Naive B cell (primary cell): ENCODE data around the gene ZNF213. TPM values are rescaled to one million over a fixed set of nuclear protein-coding genes. Genes with fewer than 3 reads are reported as not detected.
"Not testable (repeated sequence)": the region's sequence is repeated elsewhere in the genome, so short reads cannot be mapped to it uniquely, and the experiment has no call there.

ENCODE experiments used
- ATAC-seq, 2 donors: fragments of 150-1000 bp; cut with Tn5 transposase; 2 replicates each; pipeline ENCODE4 v1.10.0; 2021; ENCODE audit warnings: low read depth in 2 of 2, mild to moderate bottlenecking in 2 of 2, moderate library complexity in 2 of 2
- DNase-seq: peaks from one replicate; pipeline ENCODE4 v3.0.0; 2022
- H3K27ac Mint-ChIP-seq, 6 donors: one replicate each; pipeline ENCODE4 v1.8.0; 2020 to 2022; ENCODE audit warnings: mild to moderate bottlenecking in 6 of 6, mixed read lengths in 6 of 6, moderate library complexity in 5 of 6, inconsistent platforms in 2 of 6
- H3K27me3 Mint-ChIP-seq, 3 donors: one replicate each; pipeline ENCODE4 v1.8.0; 2021 to 2022; ENCODE audit warnings: mixed read lengths in 3 of 3, mild to moderate bottlenecking in 1 of 3
- H3K36me3 Mint-ChIP-seq, 2 donors: one replicate each; pipeline ENCODE4 v1.8.0; 2020 to 2022; ENCODE audit warnings: mixed read lengths in 2 of 2, inconsistent platforms in 1 of 2, mild to moderate bottlenecking in 1 of 2
- H3K4me1 Mint-ChIP-seq, 3 donors: one replicate each; pipeline ENCODE4 v1.8.0; 2020 to 2022; ENCODE audit warnings: mixed read lengths in 3 of 3, inconsistent platforms in 1 of 3, mild to moderate bottlenecking in 1 of 3, moderate library complexity in 1 of 3
- H3K4me3 Mint-ChIP-seq, 8 donors: one replicate each; pipeline ENCODE4 v1.8.0; 2020 to 2022; ENCODE audit warnings: mild to moderate bottlenecking in 8 of 8, mixed read lengths in 8 of 8, moderate library complexity in 8 of 8, inconsistent platforms in 2 of 8
- H3K9me3 Mint-ChIP-seq, 7 donors: one replicate each; pipeline ENCODE4 v1.8.0; 2020 to 2022; ENCODE audit warnings: mixed read lengths in 7 of 7, mild to moderate bottlenecking in 5 of 7, inconsistent platforms in 2 of 7, moderate library complexity in 1 of 7
- polyA plus RNA-seq, 6 donors: library from polyadenylated mRNA; unstranded; fragments of 300-500 nt; fragmentation: Illumina TruSeq; gene quantifications; one replicate each; pipeline ENCODE4 v1.2.3, GENCODE V29; 2021; ENCODE audit warnings: low read depth in 6 of 6

Gene ZNF213
- polyA plus RNA-seq, 6 donors from 2014 or later = 0.38 to 2.7 (median 1.6) TPM; not detected in 1

- H3K4me3 Mint-ChIP-seq = peak overlapping the region in 3 of 8 donors; percentile 29 to 78 (median 47)
- H3K36me3 Mint-ChIP-seq = no peaks in the 10 kb centered on the region
- peaks cover 8 to 16% (median 13%) of the 10 kb centered on the region in 3 donors for H3K4me1 Mint-ChIP-seq
- H3K27ac Mint-ChIP-seq = no peak overlapping the region
- peaks cover 0 to 34% (median 11%) of the 10 kb centered on the region in 3 donors for H3K27me3 Mint-ChIP-seq
- DNase-seq (no peak), ATAC-seq (no peak)
- H3K9me3 Mint-ChIP-seq = no peaks in the 10 kb centered on the region
These were observed 29.5 kb downstream of the ZNF213 start for GRCh38 chr16:3164121-3164991.

- no peaks in the 10 kb centered on the region for H3K9me3 Mint-ChIP-seq
- H3K27ac Mint-ChIP-seq = peak overlapping the region in 5 of 6 donors; percentile 25 to 93 (median 80)
- DNase-seq (no peak), ATAC-seq (no peak)
- peak overlapping the region; percentile 58 to 83 (median 75) for H3K4me3 Mint-ChIP-seq
- peaks cover 0 to 41% (median 13%) of the 10 kb centered on the region in 3 donors for H3K27me3 Mint-ChIP-seq
- H3K4me1 Mint-ChIP-seq = peaks cover 5 to 14% (median 10%) of the 10 kb centered on the region in 3 donors
- no peaks in the 10 kb centered on the region for H3K36me3 Mint-ChIP-seq
These were observed 30.4 kb downstream of the ZNF213 start for GRCh38 chr16:3165111-3165822.

- DNase-seq (no peak), ATAC-seq (no peak)
- Mint-ChIP-seq H3K27me3 (peaks cover 12 to 53% (median 22%) of the 10 kb centered on the region in 3 donors), H3K27ac (peak overlapping the region in 3 of 6 donors; percentile 13 to 82 (median 60)), H3K36me3 (no peaks in the 10 kb centered on the region), H3K4me1 (peaks cover 17 to 24% (median 22%) of the 10 kb centered on the region in 3 donors), H3K9me3 (peaks cover 0 to 3% (median 0%) of the 10 kb centered on the region in 7 donors), H3K4me3 (no peak overlapping the region)
These were observed 31.7 kb downstream of the ZNF213 start for GRCh38 chr16:3166505-3166886.

GRCh38 chr16:3168729-3169128 is 33.9 kb downstream of the ZNF213 start:
- H3K9me3 Mint-ChIP-seq, ATAC-seq, DNase-seq, H3K36me3 Mint-ChIP-seq: not testable (repeated sequence)
- peaks cover 23 to 60% (median 30%) of the 10 kb centered on the region in 3 donors for H3K27me3 Mint-ChIP-seq
- H3K4me3 Mint-ChIP-seq = peak overlapping the region in 1 of 8 donors; percentile 33
- H3K27ac Mint-ChIP-seq = peak overlapping the region in 1 of 6 donors; percentile 60
- H3K4me1 Mint-ChIP-seq = peaks cover 23 to 38% (median 32%) of the 10 kb centered on the region in 3 donors

- peaks cover 25 to 43% (median 32%) of the 10 kb centered on the region in 3 donors for H3K4me1 Mint-ChIP-seq
- ATAC-seq = peak; percentile 7 to 20
- peaks cover 0 to 7% (median 0%) of the 10 kb centered on the region in 7 donors for H3K9me3 Mint-ChIP-seq
- no peak for DNase-seq
- H3K27me3 Mint-ChIP-seq = peaks cover 34 to 68% (median 41%) of the 10 kb centered on the region in 3 donors
- no peaks in the 10 kb centered on the region for H3K36me3 Mint-ChIP-seq
- H3K4me3 Mint-ChIP-seq = peak overlapping the region; percentile 67 to 92 (median 78)
- H3K27ac Mint-ChIP-seq = peak overlapping the region in 3 of 6 donors; percentile 21 to 82 (median 36)
These were observed 35.8 kb downstream of the ZNF213 start for GRCh38 chr16:3170440-3171180.

DNA sequence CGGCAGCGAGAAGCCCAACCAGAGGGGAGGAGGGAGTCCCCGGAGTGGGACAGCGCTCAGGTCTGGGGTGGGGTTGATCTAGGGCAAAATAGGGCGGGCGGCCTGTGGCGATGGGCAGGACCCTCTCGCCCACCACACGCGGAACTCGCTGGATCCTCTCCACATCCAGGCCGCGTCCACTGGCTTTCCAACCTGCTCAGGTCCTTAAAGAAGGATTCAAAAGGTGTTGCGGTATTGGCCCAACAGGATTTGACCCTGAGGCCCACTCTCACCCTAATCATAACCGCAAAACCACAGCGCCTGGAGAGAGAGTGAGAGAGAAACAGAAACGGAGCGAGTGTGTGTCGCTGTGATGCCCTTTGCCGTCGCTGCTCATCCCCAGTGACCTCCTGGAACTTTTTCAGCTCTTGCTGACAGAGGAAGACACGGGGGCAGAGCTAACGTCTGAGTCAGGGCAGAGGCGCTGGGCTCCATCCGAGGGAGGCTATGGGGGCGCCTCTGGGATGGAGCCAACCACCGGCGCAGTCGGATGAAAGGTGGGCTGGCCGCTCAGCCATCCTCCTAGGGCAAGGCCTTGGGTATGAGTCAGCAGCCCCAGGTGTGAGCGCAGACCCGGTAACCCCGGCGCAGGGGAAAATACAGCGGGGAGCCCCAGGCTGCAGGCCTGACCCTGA is 36.5 kb downstream of the ZNF213 start:
- Mint-ChIP-seq H3K27me3 (peaks cover 41 to 75% (median 48%) of the 10 kb centered on the region in 3 donors), H3K4me3 (peak overlapping the region; percentile 67 to 92 (median 78)), H3K27ac (peak overlapping the region in 3 of 6 donors; percentile 36 to 82 (median 78)), H3K9me3 (peaks cover 0 to 7% (median 2%) of the 10 kb centered on the region in 7 donors), H3K36me3 (peaks cover 0 to 7% of the 10 kb centered on the region in 2 donors), H3K4me1 (peaks cover 29 to 42% (median 29%) of the 10 kb centered on the region in 3 donors)
- ATAC-seq (peak; percentile 51 to 59), DNase-seq (no peak)

- Mint-ChIP-seq H3K4me3 (peak overlapping the region; percentile 67 to 92 (median 78)), H3K9me3 (peaks cover 0 to 7% (median 2%) of the 10 kb centered on the region in 7 donors), H3K27me3 (peaks cover 46 to 81% (median 51%) of the 10 kb centered on the region in 3 donors), H3K4me1 (peaks cover 29 to 42% (median 29%) of the 10 kb centered on the region in 3 donors), H3K36me3 (peaks cover 0 to 7% of the 10 kb centered on the region in 2 donors), H3K27ac (peak overlapping the region in 3 of 6 donors; percentile 36 to 78 (median 37))
- no peak for DNase-seq
- no peak for ATAC-seq
These were observed 37.2 kb downstream of the ZNF213 start for GRCh38 chr16:3171855-3172593.

GRCh38 chr16:3173892-3174617 is 39.2 kb downstream of the ZNF213 start:
- ATAC-seq (peak; percentile 40 to 50), DNase-seq (no peak)
- peaks cover 0 to 7% of the 10 kb centered on the region in 2 donors for H3K36me3 Mint-ChIP-seq
- peak overlapping the region in 3 of 6 donors; percentile 25 to 74 (median 39) for H3K27ac Mint-ChIP-seq
- H3K4me3 Mint-ChIP-seq = peak overlapping the region; percentile 8 to 81 (median 54)
- H3K9me3 Mint-ChIP-seq = peaks cover 0 to 10% (median 2%) of the 10 kb centered on the region in 7 donors
- peaks cover 59 to 85% (median 65%) of the 10 kb centered on the region in 3 donors for H3K27me3 Mint-ChIP-seq
- peaks cover 29 to 42% (median 29%) of the 10 kb centered on the region in 3 donors for H3K4me1 Mint-ChIP-seq

- peaks cover 0 to 10% (median 2%) of the 10 kb centered on the region in 7 donors for H3K9me3 Mint-ChIP-seq
- no peak for DNase-seq
These were observed 39.9 kb downstream of the ZNF213 start for GRCh38 chr16:3174618-3175148.

DNA sequence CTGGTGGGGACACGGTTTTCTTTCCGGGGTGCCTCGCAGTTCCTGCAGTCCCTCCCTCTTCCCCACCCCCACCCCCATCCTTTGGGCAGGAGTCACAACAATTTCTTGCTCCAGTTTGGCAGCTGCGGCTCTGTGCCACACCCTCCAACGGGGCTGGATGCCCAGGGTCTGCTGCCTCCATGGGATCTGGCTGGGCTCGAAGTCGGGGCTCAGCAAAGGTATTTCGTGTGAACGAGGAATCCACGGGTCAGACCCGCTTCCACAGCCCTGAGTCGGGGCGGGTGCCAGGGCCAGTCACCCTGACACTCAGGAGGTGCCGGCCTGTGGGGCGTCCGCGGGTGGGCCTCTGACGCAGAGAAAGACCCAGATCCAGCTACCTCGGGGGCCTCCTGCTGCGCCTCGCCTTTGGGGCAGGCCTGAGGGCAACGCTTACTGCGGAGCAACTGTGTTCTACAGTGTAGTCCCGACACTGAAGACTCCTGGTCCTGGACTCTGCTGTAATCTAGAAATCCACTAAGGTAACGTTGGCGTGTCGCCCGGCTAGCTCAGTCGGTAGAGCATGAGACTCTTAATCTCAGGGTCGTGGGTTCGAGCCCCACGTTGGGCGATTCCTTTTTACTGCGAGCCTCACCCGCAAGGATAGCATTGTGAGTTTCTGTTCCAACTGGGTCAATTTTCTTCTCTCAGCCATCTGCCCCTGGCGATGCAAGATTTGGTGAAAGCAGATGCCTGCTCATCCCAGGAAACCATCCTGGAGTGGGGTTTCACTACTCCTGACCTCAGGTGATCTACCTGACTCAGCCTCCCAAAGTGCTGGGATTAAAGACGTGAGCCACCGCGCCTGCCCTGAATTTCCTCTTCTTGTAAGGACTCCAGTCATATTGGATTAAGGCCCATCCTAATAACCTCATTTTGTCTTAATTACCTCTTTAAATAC is 40.6 kb downstream of the ZNF213 start:
- DNase-seq = no peak
- peak overlapping the region in 3 of 8 donors; percentile 25 to 59 (median 42) for H3K4me3 Mint-ChIP-seq
- H3K27me3 Mint-ChIP-seq = peaks cover 68 to 90% (median 77%) of the 10 kb centered on the region in 3 donors
- ATAC-seq = no peak
- H3K36me3 Mint-ChIP-seq = peaks cover 0 to 7% of the 10 kb centered on the region in 2 donors
- peak overlapping the region in 3 of 6 donors; percentile 11 to 90 (median 62) for H3K27ac Mint-ChIP-seq
- H3K9me3 Mint-ChIP-seq = peaks cover 0 to 10% (median 2%) of the 10 kb centered on the region in 7 donors
- peaks cover 26 to 38% (median 27%) of the 10 kb centered on the region in 3 donors for H3K4me1 Mint-ChIP-seq

More at GRCh38 chr16:3174618-3175148, 39.9 kb downstream of the ZNF213 start:
- Mint-ChIP-seq H3K36me3 (peaks cover 0 to 7% of the 10 kb centered on the region in 2 donors), H3K4me1 (peaks cover 29 to 42% (median 29%) of the 10 kb centered on the region in 3 donors), H3K4me3 (peak overlapping the region in 2 of 8 donors; percentile 15 to 35), H3K27me3 (peaks cover 60 to 90% (median 71%) of the 10 kb centered on the region in 3 donors), H3K27ac (peak overlapping the region in 3 of 6 donors; percentile 25 to 65 (median 39))
- ATAC-seq = no peak
